Measurements from ENCODE around the gene SCD5.
"Not testable (repeated sequence)": the region's sequence is repeated elsewhere in the genome, so short reads cannot be mapped to it uniquely, and the experiment has no call there.

Gene SCD5

GRCh38 chr4:82798168-82799005 is at the start of gene SCD5:
SCD5 (minus strand) TSS chr4:82798796; CDS start chr4:82798537, 259 bp downstream.
- DNase-seq: peak; percentile 27

- DNase-seq: peak; percentile 2
Measured at GRCh38 chr4:82842593-82842992, 44.0 kb upstream of the SCD5 start.

GRCh38 chr4:82839624-82840023 is 41.0 kb upstream of the SCD5 start:
- no peak for DNase-seq

- DNase-seq: no peak
Measured at GRCh38 chr4:82833696-82834313, 35.2 kb upstream of the SCD5 start.

GRCh38 chr4:82833060-82833459 is 34.5 kb upstream of the SCD5 start:
- DNase-seq: not testable (repeated sequence)

GRCh38 chr4:82825425-82825824 is 26.8 kb upstream of the SCD5 start:
- no peak for DNase-seq

- no peak for DNase-seq
Measured at GRCh38 chr4:82823062-82823461, 24.5 kb upstream of the SCD5 start.

GRCh38 chr4:82820689-82821088 is 22.1 kb upstream of the SCD5 start:
- no peak for DNase-seq

- no peak for DNase-seq
Measured at GRCh38 chr4:82818664-82819662, 20.4 kb upstream of the SCD5 start.

GRCh38 chr4:82816874-82817273 is 18.3 kb upstream of the SCD5 start:
- not testable (repeated sequence) for DNase-seq

GRCh38 chr4:82814034-82814433 is 15.4 kb upstream of the SCD5 start:
- no peak for DNase-seq

- no peak for DNase-seq
Measured at GRCh38 chr4:82811838-82812341, 13.3 kb upstream of the SCD5 start.

GRCh38 chr4:82811392-82811791 is 12.8 kb upstream of the SCD5 start:
- DNase-seq: no peak

GRCh38 chr4:82810176-82810575 is 11.6 kb upstream of the SCD5 start:
- no peak for DNase-seq

- no peak for DNase-seq
Measured at GRCh38 chr4:82809619-82810018, 11.0 kb upstream of the SCD5 start.

GRCh38 chr4:82803746-82804145 is 5.2 kb upstream of the SCD5 start:
- DNase-seq: no peak

GRCh38 chr4:82802911-82803310 is 4.3 kb upstream of the SCD5 start:
- DNase-seq: peak; percentile 72

GRCh38 chr4:82801910-82802521 is 3.4 kb upstream of the SCD5 start:
- no peak for DNase-seq

GRCh38 chr4:82799006-82799881 is 648 bp upstream of the SCD5 start:
- no peak for DNase-seq

- DNase-seq: no peak
Measured at GRCh38 chr4:82797405-82798111, 1.0 kb downstream of the SCD5 start.

- no peak for DNase-seq
Measured at GRCh38 chr4:82797040-82797404, 1.6 kb downstream of the SCD5 start.

Measured in MV-4-11 (cell line).